ENCODE results near the gene HTR1D. TPM values are rescaled to one million over a fixed set of nuclear protein-coding genes. Genes with fewer than 3 reads are reported as not detected.

Gene HTR1D
- total RNA-seq, 4 donors from 2014 or later = 0.14 to 0.20 TPM; not detected in 2

DNA sequence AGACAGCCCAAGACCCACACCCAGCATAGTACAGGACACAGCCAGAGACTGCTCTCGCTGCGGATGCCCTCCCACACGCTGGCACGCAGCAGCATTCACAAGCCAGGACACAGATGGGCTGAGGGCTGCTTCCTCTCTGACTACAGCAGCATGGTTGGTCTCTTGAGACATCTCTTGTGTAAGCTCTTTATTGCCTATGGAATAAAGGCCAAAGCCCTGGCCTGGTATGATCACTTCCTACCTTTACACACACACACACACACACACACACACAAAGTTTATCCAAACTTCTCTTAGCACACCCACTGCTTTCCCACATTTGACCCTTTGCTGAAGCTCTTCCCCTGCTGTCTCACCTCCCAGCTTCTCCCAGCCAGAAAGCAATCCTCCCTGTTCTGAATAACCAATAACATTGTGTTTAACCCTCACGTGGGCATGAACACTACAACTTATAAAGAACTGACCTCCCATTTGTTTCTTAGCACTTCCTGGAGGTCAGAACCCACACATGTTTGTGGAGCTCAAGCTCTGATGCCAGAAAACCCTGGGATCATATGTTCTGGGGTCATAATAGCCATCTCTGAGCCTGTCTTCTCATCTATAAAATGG lies 47.5 kb downstream of the HTR1D start:
- Histone ChIP-seq H3K27ac (peak overlapping the region; percentile 95 to 100 (median 96)), H3K4me1 (peaks cover 7 to 46% (median 39%) of the 10 kb centered on the region in 4 donors), H3K36me3 (no peaks in the 10 kb centered on the region), H3K4me3 (peak overlapping the region in 1 of 4 donors; percentile 70), H3K9me3 (no peaks in the 10 kb centered on the region), H3K27me3 (no peaks in the 10 kb centered on the region)
- in situ Hi-C loops (cut with MboI; ENCODE audit: low pct_ligation_motif_present in 1 of 4, low pct_unique_long_range_greater_than_20kb in 1 of 4, low sequenced_read_pairs in 3 of 4) = no loop called here
- intact Hi-C loops (cut with DNase I; ENCODE audit: low total_unique reads) = no loop called here
- peak; percentile 64 for DNase-seq
- TF ChIP-seq, protein P1, sequence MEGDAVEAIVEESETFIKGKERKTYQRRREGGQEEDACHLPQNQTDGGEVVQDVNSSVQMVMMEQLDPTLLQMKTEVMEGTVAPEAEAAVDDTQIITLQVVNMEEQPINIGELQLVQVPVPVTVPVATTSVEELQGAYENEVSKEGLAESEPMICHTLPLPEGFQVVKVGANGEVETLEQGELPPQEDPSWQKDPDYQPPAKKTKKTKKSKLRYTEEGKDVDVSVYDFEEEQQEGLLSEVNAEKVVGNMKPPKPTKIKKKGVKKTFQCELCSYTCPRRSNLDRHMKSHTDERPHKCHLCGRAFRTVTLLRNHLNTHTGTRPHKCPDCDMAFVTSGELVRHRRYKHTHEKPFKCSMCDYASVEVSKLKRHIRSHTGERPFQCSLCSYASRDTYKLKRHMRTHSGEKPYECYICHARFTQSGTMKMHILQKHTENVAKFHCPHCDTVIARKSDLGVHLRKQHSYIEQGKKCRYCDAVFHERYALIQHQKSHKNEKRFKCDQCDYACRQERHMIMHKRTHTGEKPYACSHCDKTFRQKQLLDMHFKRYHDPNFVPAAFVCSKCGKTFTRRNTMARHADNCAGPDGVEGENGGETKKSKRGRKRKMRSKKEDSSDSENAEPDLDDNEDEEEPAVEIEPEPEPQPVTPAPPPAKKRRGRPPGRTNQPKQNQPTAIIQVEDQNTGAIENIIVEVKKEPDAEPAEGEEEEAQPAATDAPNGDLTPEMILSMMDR (IDR thresholded peaks at IDR 0.05) = no peak
- TF ChIP-seq POLR2A (IDR thresholded peaks at IDR 0.05) (peak; percentile 48), POLR2AphosphoS5 (IDR thresholded peaks at IDR 0.05) (peak; percentile 42 to 54 (median 48))
- 51 to 54% methylated on average over 4 to 5 of the region's 5 CpGs for WGBS, 2 donors (ENCODE audit: low coverage in 1 of 2)

DNA sequence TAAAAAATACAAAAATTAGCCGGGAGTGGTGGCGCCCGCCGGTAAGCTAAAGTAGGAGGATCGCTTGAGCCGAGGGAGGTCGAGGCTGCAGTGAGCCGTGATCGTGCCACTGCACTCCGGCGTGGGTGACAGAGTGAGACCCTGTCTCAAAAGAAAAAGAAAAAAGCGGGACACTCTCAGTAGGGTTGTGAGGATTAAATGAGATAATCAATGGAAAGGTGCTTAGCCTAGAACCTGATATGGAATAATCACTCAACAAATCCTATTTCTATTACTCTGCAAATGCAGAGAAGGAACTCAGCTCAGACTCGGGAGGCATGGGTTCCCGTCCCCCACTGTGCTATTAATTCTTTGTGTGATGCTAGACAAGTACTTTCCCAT lies 48.1 kb downstream of the HTR1D start:
- H3K9me3 ChIP-seq = no peaks in the 10 kb centered on the region
- in situ Hi-C loops (cut with MboI; ENCODE audit: low pct_ligation_motif_present in 1 of 4, low pct_unique_long_range_greater_than_20kb in 1 of 4, low sequenced_read_pairs in 3 of 4) (no loop called here), intact Hi-C loops (cut with DNase I; ENCODE audit: low total_unique reads) (no loop called here)
- H3K4me3 ChIP-seq = peak overlapping the region in 3 of 4 donors; percentile 70 to 99 (median 77)
- H3K27me3 ChIP-seq = no peaks in the 10 kb centered on the region
- 38 to 58% methylated on average over 12 to 14 of the region's 14 CpGs for WGBS, 2 donors (ENCODE audit: low coverage in 1 of 2)
- H3K36me3 ChIP-seq = no peaks in the 10 kb centered on the region
- TF ChIP-seq EP300 (IDR thresholded peaks at IDR 0.05; ENCODE audit: low read depth) (no peak), POLR2AphosphoS5 (IDR thresholded peaks at IDR 0.05) (no peak), POLR2A (IDR thresholded peaks at IDR 0.05) (no peak)
- TF ChIP-seq, protein P1 (IDR thresholded peaks at IDR 0.05) = no peak
- peaks cover 6 to 50% (median 41%) of the 10 kb centered on the region in 4 donors for H3K4me1 ChIP-seq
- DNase-seq = no peak
- H3K27ac ChIP-seq = peak overlapping the region; percentile 95 to 100 (median 96)

DNA sequence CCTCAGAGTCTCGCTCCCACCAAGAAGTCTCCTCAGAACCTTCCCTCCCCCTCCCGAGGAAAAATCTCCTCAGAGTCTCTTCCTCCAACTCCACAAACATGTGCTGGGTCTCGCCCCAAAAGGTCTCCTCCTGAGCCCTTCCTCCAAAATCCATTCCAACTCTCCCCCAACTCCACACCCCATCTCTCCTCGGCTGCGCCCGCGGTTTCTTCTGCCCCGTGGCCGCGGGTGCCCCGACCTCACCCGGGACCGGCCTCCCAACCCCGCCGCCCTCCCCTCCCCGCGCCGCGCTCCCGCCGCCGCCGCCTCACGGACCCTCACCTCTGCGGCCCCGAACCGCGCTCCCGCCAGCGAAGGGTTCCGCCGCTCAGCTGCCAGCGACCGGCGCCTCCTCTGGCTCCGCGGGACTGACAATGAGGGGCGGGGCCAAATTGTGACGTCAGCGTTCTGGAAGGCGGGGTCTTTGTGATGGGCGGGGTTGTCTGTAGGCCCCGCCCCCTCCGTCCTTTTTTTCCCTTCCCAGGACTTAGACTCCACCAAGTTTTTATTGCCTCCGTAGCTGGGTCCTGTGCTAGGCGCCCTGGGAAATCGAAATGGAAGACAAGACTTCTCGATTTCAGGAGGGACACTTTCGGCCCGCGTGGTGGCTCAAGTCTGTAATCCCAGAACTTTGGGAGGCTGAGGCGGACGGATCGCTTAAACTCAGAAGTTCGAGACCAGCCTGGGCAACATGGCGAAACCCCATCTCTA lies 48.7 kb downstream of the HTR1D start, which contains the start of gene LUZP1:
LUZP1 (minus strand) TSS at position 412 of the 750 bp plus-strand sequence.
- Histone ChIP-seq H3K36me3 (no peaks in the 10 kb centered on the region), H3K4me3 (peak within 1 kb of the TSS; percentile 70 to 99 (median 84)), H3K27ac (peak within 1 kb of the TSS; percentile 95 to 100 (median 96)), H3K9me3 (no peaks in the 10 kb centered on the region), H3K27me3 (no peaks in the 10 kb centered on the region), H3K4me1 (peaks cover 6 to 56% (median 43%) of the 10 kb centered on the region in 4 donors)
- WGBS, 2 donors (ENCODE audit: low coverage in 1 of 2) = 5 to 10% methylated on average over 4 to 56 of the region's 56 CpGs
- peak; percentile 93 for DNase-seq
- intact Hi-C loops (cut with DNase I; ENCODE audit: low total_unique reads) = no loop called here
- in situ Hi-C loops (cut with MboI; ENCODE audit: low pct_ligation_motif_present in 1 of 4, low pct_unique_long_range_greater_than_20kb in 1 of 4, low sequenced_read_pairs in 3 of 4) = no loop called here
- TF ChIP-seq EP300 (IDR thresholded peaks at IDR 0.05; ENCODE audit: low read depth) (no peak), POLR2A (IDR thresholded peaks at IDR 0.05) (peak; percentile 96), POLR2AphosphoS5 (IDR thresholded peaks at IDR 0.05) (peak; percentile 99)
- TF ChIP-seq, protein P1 (IDR thresholded peaks at IDR 0.05) = no peak

DNA sequence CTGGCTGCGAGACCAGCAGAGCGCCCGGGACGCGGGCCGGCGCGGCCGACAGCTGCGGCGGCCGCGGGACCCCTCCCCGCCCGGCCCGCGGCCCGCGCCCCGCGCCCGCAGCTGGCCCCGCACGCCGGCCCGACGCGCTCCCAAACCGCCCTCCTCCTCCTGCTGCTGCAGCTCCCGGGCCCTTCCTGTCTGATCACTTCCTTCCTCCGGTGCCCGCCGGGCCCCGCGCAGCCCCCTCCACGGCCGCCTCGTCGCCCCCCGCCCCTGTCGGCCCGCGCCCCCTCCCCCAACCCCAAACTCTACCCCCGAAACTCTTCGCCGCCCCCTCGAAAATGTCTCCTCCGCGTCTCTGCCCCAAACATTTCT lies 49.2 kb downstream of the HTR1D start:
- WGBS, 2 donors (ENCODE audit: low coverage in 1 of 2) = 0% methylated on average over 6 of the region's 49 CpGs; no CpG with 5 or more reads in 1 of the 2 donors
- intact Hi-C loops (cut with DNase I; ENCODE audit: low total_unique reads) (no loop called here), in situ Hi-C loops (cut with MboI; ENCODE audit: low pct_ligation_motif_present in 1 of 4, low pct_unique_long_range_greater_than_20kb in 1 of 4, low sequenced_read_pairs in 3 of 4) (no loop called here)
- TF ChIP-seq POLR2A (IDR thresholded peaks at IDR 0.05) (no peak), EP300 (IDR thresholded peaks at IDR 0.05; ENCODE audit: low read depth) (no peak), POLR2AphosphoS5 (IDR thresholded peaks at IDR 0.05) (no peak)
- TF ChIP-seq, protein P1 (IDR thresholded peaks at IDR 0.05) = no peak
- DNase-seq = peak; percentile 39
- Histone ChIP-seq H3K27me3 (no peaks in the 10 kb centered on the region), H3K36me3 (no peaks in the 10 kb centered on the region), H3K4me1 (peaks cover 6 to 61% (median 44%) of the 10 kb centered on the region in 4 donors), H3K4me3 (peak overlapping the region; percentile 70 to 99 (median 84)), H3K9me3 (no peaks in the 10 kb centered on the region), H3K27ac (peak overlapping the region; percentile 95 to 100 (median 96))

Data from transverse colon (tissue), 4 donors.